Gastrocnemius medialis (tissue), 4 donors: ENCODE results near the gene FRMPD3.

Experiments used
- CTCF ChIP-seq, 5 experiments: fragments of 450-650 bp in 3 of 5; fragments of 200-600 bp in 2 of 5; sonication (generic) in 2 of 5; IDR thresholded peaks in 4 of 5; conservative IDR thresholded peaks in 1 of 5; 1 replicate in 4 of 5; 2 replicates in 1 of 5; pipeline ENCODE4 v1.5.1; 2016 to 2019; ENCODE audit warnings: antibody characterized with exemption in 5 of 5, mild to moderate bottlenecking in 3 of 5, moderate library complexity in 3 of 5
- POLR2A ChIP-seq, 2 donors: fragments of 450-650 bp; IDR thresholded peaks; one replicate each; pipeline ENCODE4 v1.6.1; 2017; ENCODE audit warnings: antibody characterized with exemption in 2 of 2, mild to moderate bottlenecking in 2 of 2, moderate library complexity in 2 of 2

GRCh38 chrX:107470971-107471370 is 21.5 kb downstream of the FRMPD3 start:
- TF ChIP-seq CTCF (IDR thresholded peaks at IDR 0.05 in 4 of 5, conservative IDR thresholded peaks at IDR 0.05 in 1 of 5): no peak
- TF ChIP-seq POLR2A (IDR thresholded peaks at IDR 0.05): no peak
